Stimulated activated CD8-positive, alpha-beta memory T cell treated with anti-CD3 and anti-CD28 coated beads, Interleukin-12 subunit alpha, Interleukin-12 subunit beta, amount 100 ng/mL, for 24 hours (primary cell): ENCODE results near the gene FOXP1.

Experiments
- DNase-seq: peaks from one replicate; pipeline ENCODE4 v3.0.0-alpha.2; 2020; ENCODE audit errors: extremely low read depth

The FOXP1 gene

GRCh38 chr3:71060536-71060935 lies 523.0 kb downstream of the FOXP1 start:
- no peak for DNase-seq

GRCh38 chr3:71057526-71057894 lies 526.0 kb downstream of the FOXP1 start:
- DNase-seq = no peak

- DNase-seq = no peak
Measured at GRCh38 chr3:71056327-71056726, 527.2 kb downstream of the FOXP1 start.

GRCh38 chr3:71055257-71056001 lies 528.1 kb downstream of the FOXP1 start:
- DNase-seq = no peak

- no peak for DNase-seq
Measured at GRCh38 chr3:71054312-71054711, 529.2 kb downstream of the FOXP1 start.

- no peak for DNase-seq
Measured at GRCh38 chr3:71053495-71053894, 530.0 kb downstream of the FOXP1 start.

- DNase-seq = no peak
Measured at GRCh38 chr3:71052716-71053115, 530.8 kb downstream of the FOXP1 start.

GRCh38 chr3:71051893-71052687 lies 531.4 kb downstream of the FOXP1 start:
- DNase-seq = no peak

- no peak for DNase-seq
Measured at GRCh38 chr3:71051259-71051595, 532.3 kb downstream of the FOXP1 start.

GRCh38 chr3:71050538-71051258 lies 532.8 kb downstream of the FOXP1 start:
- no peak for DNase-seq

GRCh38 chr3:71050166-71050537 lies 533.4 kb downstream of the FOXP1 start:
- no peak for DNase-seq

GRCh38 chr3:71048948-71049347 lies 534.6 kb downstream of the FOXP1 start:
- DNase-seq = no peak

- DNase-seq = no peak
Measured at GRCh38 chr3:71047616-71048531, 535.7 kb downstream of the FOXP1 start.

GRCh38 chr3:71046791-71047190 lies 536.7 kb downstream of the FOXP1 start:
- DNase-seq = no peak

- DNase-seq = no peak
Measured at GRCh38 chr3:71045917-71046282, 537.6 kb downstream of the FOXP1 start.

- no peak for DNase-seq
Measured at GRCh38 chr3:71045212-71045916, 538.2 kb downstream of the FOXP1 start.

- DNase-seq = no peak
Measured at GRCh38 chr3:71042759-71043158, 540.8 kb downstream of the FOXP1 start.

GRCh38 chr3:71041371-71041770 lies 542.2 kb downstream of the FOXP1 start:
- DNase-seq = no peak

- no peak for DNase-seq
Measured at GRCh38 chr3:71039332-71039731, 544.2 kb downstream of the FOXP1 start.

- DNase-seq = no peak
Measured at GRCh38 chr3:71037775-71038174, 545.8 kb downstream of the FOXP1 start.

GRCh38 chr3:71035886-71036285 lies 547.6 kb downstream of the FOXP1 start:
- DNase-seq = no peak
